Bronchial epithelial cell (primary cell): ENCODE results near the gene PLCG2. TPM values are rescaled to one million over a fixed set of nuclear protein-coding genes. Genes with fewer than 3 reads are reported as not detected.
A peak's percentile ranks its signal among the peaks of the same experiment; 100 is the strongest.

Source experiments
- DNase-seq: peaks from one replicate; pipeline ENCODE4 v3.0.0-alpha.2; 2010; ENCODE audit warnings: low read depth
- FAIRE-seq: peaks from 2 replicates; lab custom pipeline; 2011; peaks lifted over from hg19 to GRCh38; lab: Jason Lieb, UNC
- H3K27me3 ChIP-seq: 2 replicates; pipeline ENCODE4 v1.5.1; 2011; ENCODE audit warnings: low read length; ENCODE audit not compliant: control insufficient read depth, insufficient read depth
- H3K36me3 ChIP-seq: 2 replicates; pipeline ENCODE4 v1.5.1; 2011; ENCODE audit warnings: low read length; ENCODE audit not compliant: control insufficient read depth, insufficient read depth
- H3K4me3 ChIP-seq: 2 replicates; pipeline ENCODE4 v1.5.1; 2011; ENCODE audit warnings: mild to moderate bottlenecking, low read depth, low read length, control low read depth
- CTCF ChIP-seq: IDR thresholded peaks from 2 replicates; pipeline ENCODE4 v1.5.1; 2011; ENCODE audit warnings: mild to moderate bottlenecking, moderate library complexity, low read length, control low read depth, inconsistent platforms; ENCODE audit not compliant: insufficient read depth, severe bottlenecking
- total RNA-seq: library from RNA; depleted of rRNA; stranded (reverse); fragments of >200 nt; gene quantifications from 2 replicates; pipeline ENCODE4 v1.2.1, GENCODE V29; 2014

The PLCG2 gene
- total RNA-seq: 1.8 and 1.9 TPM in 2 replicates

DNA sequence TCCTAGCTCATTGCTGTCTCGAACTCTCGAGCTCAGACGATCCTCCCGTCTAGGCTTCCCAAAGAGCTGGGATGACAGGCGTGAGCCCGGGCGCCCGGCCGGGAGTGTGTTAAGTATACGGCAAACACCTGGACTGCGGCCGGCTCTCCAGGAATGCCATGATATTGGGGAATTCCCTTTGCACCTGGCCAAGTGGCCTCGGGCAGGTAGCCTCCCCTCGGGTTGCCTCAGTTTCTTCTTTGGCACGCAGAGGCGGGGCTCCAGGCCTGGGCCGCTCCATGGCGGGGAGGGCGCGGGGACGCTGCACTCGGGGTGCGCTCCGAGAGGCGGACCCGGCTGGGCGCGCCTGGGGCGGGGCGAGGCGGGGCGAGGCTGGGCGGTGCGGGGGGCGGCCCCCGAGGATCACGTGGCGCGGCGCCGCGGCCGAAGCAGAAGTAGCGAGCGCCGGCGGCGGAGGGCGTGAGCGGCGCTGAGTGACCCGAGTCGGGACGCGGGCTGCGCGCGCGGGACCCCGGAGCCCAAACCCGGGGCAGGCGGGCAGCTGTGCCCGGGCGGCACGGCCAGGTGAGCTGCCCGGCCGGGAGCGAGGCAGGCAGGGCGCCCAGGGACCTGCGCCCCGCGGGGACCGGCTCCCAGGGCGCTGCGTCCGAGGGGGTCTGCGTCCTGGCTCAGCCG, at the start of gene PLCG2:
PLCG2 (plus strand) TSS at position 431 of the 675 bp plus-strand sequence. CDS start 6,699 bp downstream, outside the sequence.
- H3K36me3 ChIP-seq: no peaks in the 10 kb centered on the region
- H3K4me3 ChIP-seq: peak within 1 kb of the TSS; percentile 45
- no peak for FAIRE-seq
- H3K27me3 ChIP-seq: peaks cover 22% of the 10 kb centered on the region
- TF ChIP-seq CTCF: no peak
- DNase-seq: peak; percentile 33

DNA sequence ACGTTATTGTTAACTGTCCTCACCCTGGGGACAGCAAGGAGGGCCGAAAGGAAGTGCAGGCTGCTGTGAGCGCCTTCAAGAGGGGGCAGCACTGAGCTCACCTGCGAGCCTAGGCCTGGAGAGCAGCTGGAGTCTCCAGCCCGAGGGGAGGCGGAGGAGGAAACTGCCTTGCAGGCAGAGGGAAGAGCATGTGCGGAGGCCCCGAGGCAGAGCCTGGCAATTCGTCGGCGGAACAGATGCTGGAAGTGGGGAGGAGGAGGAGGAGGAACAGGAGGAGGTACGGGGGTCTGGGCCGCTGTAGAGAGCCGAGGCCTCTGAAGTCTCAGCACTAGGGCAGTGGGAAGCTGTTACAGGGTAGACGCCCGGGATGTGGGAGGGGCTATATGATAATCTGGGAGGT, 49.6 kb upstream of the PLCG2 start:
- Histone ChIP-seq H3K27me3 (peaks cover 3% of the 10 kb centered on the region), H3K36me3 (no peaks in the 10 kb centered on the region), H3K4me3 (no peak overlapping the region)
- TF ChIP-seq CTCF: no peak
- FAIRE-seq (no peak), DNase-seq (no peak)

DNA sequence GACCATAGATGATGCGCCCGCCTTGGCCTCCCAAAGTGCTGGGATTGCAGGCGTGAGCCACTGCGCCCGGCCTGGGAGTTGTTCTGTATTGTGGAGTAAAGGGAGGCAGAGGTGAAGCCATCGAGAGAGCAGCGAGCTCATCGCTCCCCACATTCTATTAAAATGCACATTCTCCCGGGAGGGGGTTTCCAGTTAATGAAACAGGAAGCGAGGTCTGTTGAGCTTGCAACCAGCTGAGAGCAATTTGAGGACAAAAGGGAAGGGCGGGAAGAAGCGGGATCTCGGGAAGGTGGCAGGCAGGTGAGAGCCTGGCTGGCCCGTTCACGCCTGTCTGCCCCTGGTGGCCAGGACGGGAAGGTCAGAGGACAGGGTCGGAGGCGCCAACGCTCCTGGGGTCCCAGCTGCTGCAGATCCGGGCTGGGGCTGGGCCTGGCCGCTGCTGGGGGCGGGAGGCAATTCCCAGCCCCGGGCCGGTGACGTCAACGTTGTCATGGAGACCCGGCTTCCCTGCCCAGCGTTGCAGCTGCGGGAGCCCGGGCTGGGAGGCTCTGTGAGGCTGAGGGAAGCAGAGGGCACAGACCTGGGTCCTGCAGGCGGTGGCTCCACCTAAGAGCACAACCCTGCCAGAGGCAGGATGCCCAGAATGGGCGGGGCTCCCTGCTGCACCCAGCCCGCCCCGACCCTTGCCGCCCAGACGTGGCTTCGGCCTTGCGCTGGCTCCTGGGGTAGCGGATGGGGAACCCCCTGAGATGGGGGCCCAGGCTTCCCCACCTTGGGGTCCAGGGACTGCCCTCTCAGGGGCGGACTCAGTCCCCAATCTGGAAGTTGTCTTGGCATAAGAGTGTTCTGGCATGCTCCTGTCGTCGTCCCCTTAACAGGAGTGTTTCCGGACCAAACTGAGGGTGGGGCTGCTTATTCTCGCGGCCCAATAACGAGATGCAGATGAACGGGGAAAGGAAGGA, 48.7 kb upstream of the PLCG2 start:
- H3K36me3 ChIP-seq: no peaks in the 10 kb centered on the region
- H3K27me3 ChIP-seq: no peaks in the 10 kb centered on the region
- FAIRE-seq (no peak), DNase-seq (peak; percentile 44)
- peak; percentile 82 for TF ChIP-seq CTCF
- H3K4me3 ChIP-seq: peak overlapping the region; percentile 25

DNA sequence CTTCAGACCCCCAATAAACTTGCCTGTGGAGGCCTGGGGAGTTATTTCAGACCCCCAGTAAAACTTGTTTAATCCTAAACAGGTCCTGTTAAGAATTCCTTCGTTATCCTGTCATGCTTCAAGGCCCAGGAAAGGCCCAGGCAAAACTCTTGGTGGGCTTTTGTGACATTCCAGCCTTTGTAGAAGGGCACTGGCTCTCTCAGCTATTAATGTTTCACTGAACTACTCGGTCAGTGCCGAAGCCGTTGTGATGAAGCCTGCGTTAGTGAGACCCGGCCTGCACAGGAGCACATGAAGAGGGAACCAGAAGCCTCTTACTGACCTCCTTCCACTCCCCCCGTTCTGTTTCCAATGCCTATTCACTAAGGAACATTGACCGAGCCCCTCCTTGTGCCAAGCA, 47.4 kb upstream of the PLCG2 start:
- DNase-seq (no peak), FAIRE-seq (no peak)
- H3K36me3 ChIP-seq: no peaks in the 10 kb centered on the region
- TF ChIP-seq CTCF: no peak
- no peaks in the 10 kb centered on the region for H3K27me3 ChIP-seq
- H3K4me3 ChIP-seq: no peak overlapping the region

GRCh38 chr16:81732699-81733098, 46.4 kb upstream of the PLCG2 start:
- H3K27me3 ChIP-seq: no peaks in the 10 kb centered on the region
- no peaks in the 10 kb centered on the region for H3K36me3 ChIP-seq
- no peak for FAIRE-seq

More at GRCh38 chr16:81732699-81733098, 46.4 kb upstream of the PLCG2 start:
- DNase-seq: no peak
- H3K4me3 ChIP-seq: no peak overlapping the region
- no peak for TF ChIP-seq CTCF
